Hepatocyte (in vitro differentiated cells): ENCODE measurements around the gene PBX3.

Experiments
- CTCF ChIP-seq: fragments of 200-600 bp; sonication (generic); IDR thresholded peaks from 2 replicates; pipeline ENCODE4 v1.5.1; 2016; ENCODE audit warnings: antibody characterized with exemption, mild to moderate bottlenecking; ENCODE audit not compliant: poor library complexity
- EZH2phosphoT487 ChIP-seq: fragments of 200-600 bp; sonication (generic); IDR thresholded peaks from one replicate; pipeline ENCODE4 v1.6.1; 2018; ENCODE audit warnings: antibody characterized with exemption, mild to moderate bottlenecking, low read depth, moderate library complexity; ENCODE audit not compliant: unreplicated experiment, severe bottlenecking

DNA sequence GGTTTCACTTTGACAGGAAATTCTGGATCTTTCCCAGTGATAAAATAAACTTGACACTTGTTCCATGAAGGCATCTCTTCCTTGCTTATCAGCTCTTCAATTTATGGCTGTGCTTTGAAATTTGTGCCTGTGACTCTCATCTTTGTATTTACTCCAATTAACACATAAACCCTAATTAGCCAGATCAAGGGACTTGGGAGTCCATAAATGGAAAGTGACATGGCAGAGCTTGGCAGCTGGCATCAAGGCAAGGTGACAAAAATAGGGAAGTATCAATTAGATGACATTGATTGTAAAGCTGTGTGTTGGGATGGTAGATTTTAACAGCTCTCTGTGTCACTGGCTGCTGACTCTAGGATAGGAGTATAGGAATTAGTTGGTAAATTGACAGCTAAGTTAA is 133.9 kb downstream of the PBX3 start:
- TF ChIP-seq CTCF (no peak), EZH2phosphoT487 (no peak)
